SK-N-SH treated with all-trans-retinoic acid at 6 μM for 48 hours (cell line): ENCODE measurements around the gene DENND1A.
"Not testable (repeated sequence)": the region's sequence is repeated elsewhere in the genome, so short reads cannot be mapped to it uniquely, and the experiment has no call there.

Experiments
- ARNTL ChIP-seq: fragments of 450-650 bp; formaldehyde crosslinking; IDR thresholded peaks from 2 replicates; pipeline ENCODE4 v1.5.0; 2020; ENCODE audit warnings: low read depth, mild to moderate bottlenecking, moderate library complexity, borderline replicate concordance
- BACH2 ChIP-seq: fragments of 250-450 bp; sonication (Bioruptor Pico); IDR thresholded peaks from 2 replicates; pipeline ENCODE4 v1.9.0; 2021; ENCODE audit warnings: mild to moderate bottlenecking, borderline replicate concordance
- CSDC2 ChIP-seq: fragments of 250-450 bp; sonication (Bioruptor Pico); IDR thresholded peaks from 2 replicates; pipeline ENCODE4 v1.5.0; 2020; ENCODE audit warnings: mild to moderate bottlenecking, moderate library complexity
- ESRRG ChIP-seq: fragments of 250-450 bp; sonication (Bioruptor Pico); IDR thresholded peaks from 2 replicates; pipeline ENCODE4 v1.6.1; 2021; ENCODE audit warnings: mild to moderate bottlenecking
- TCF4 ChIP-seq: fragments of 250-450 bp; sonication (Bioruptor Pico); IDR thresholded peaks from 2 replicates; pipeline ENCODE4 v1.8.0; 2021; ENCODE audit warnings: mild to moderate bottlenecking, moderate library complexity, borderline replicate concordance
- TOX ChIP-seq: fragments of 250-450 bp; sonication (Bioruptor Pico); IDR thresholded peaks from 2 replicates; pipeline ENCODE4 v1.8.0; 2021; ENCODE audit warnings: mild to moderate bottlenecking, moderate library complexity, borderline replicate concordance
- ZC3H10 ChIP-seq: fragments of 250-450 bp; sonication (Bioruptor Pico); IDR thresholded peaks from 2 replicates; pipeline ENCODE4 v1.5.1; 2021; ENCODE audit warnings: mild to moderate bottlenecking, moderate library complexity
- ZFP30 ChIP-seq: fragments of 450-650 bp; formaldehyde crosslinking; IDR thresholded peaks from 2 replicates; pipeline ENCODE4 v1.5.0; 2022; ENCODE audit warnings: mild to moderate bottlenecking, moderate library complexity
- ZNF8 ChIP-seq: fragments of 450-650 bp; formaldehyde crosslinking; IDR thresholded peaks from 2 replicates; pipeline ENCODE4 v1.5.0; 2020; ENCODE audit warnings: mild to moderate bottlenecking, moderate library complexity
- TF ChIP-seq, protein P1 (sequence below): fragments of 250-450 bp; sonication (Bioruptor Pico); IDR thresholded peaks from 2 replicates; pipeline ENCODE4 v1.5.1; 2020; ENCODE audit warnings: low read depth, mild to moderate bottlenecking, moderate library complexity
- TF ChIP-seq, protein P2 (sequence below): fragments of 250-450 bp; sonication (Bioruptor Pico); IDR thresholded peaks from 2 replicates; pipeline ENCODE4 v1.8.0; 2021; ENCODE audit warnings: low read depth, mild to moderate bottlenecking, moderate library complexity, borderline replicate concordance
- TF ChIP-seq, protein P3 (sequence below): fragments of 250-450 bp; sonication (Bioruptor Pico); IDR thresholded peaks from 2 replicates; pipeline ENCODE4 v1.5.1; 2021; ENCODE audit warnings: mild to moderate bottlenecking, moderate library complexity

DNA sequence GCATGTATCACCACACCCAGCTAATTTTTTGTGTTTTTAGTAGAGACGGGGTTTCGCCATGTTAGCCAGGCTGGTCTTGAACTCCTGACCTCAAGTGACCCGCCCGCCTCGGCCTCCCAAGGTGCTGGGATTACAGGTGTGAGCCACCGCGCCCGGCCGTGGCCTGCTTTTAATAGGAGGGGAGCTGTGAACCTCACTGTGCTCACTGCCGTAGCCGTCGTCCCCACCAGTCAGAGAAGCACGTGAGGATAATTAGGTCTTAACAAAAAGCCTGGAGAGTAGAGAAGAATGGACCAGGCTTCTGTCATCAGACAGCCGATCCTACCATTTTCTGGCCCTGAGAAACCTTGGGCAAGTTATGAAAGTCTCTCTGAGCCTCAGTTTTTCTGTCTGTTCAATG lies 531.0 kb downstream of the DENND1A start:
- TF ChIP-seq ZFP30 (CRISPR knock-in tag); CSDC2 (CRISPR knock-in tag); TOX (CRISPR knock-in tag); TCF4; ZC3H10 (CRISPR knock-in tag); ZNF8; ARNTL (CRISPR knock-in tag); BACH2; ESRRG (CRISPR knock-in tag): not testable (repeated sequence)
- TF ChIP-seq, protein P1, sequence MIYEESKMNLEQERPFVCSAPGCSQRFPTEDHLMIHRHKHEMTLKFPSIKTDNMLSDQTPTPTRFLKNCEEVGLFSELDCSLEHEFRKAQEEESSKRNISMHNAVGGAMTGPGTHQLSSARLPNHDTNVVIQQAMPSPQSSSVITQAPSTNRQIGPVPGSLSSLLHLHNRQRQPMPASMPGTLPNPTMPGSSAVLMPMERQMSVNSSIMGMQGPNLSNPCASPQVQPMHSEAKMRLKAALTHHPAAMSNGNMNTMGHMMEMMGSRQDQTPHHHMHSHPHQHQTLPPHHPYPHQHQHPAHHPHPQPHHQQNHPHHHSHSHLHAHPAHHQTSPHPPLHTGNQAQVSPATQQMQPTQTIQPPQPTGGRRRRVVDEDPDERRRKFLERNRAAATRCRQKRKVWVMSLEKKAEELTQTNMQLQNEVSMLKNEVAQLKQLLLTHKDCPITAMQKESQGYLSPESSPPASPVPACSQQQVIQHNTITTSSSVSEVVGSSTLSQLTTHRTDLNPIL (CRISPR knock-in tag) = not testable (repeated sequence)
- TF ChIP-seq, protein P2, sequence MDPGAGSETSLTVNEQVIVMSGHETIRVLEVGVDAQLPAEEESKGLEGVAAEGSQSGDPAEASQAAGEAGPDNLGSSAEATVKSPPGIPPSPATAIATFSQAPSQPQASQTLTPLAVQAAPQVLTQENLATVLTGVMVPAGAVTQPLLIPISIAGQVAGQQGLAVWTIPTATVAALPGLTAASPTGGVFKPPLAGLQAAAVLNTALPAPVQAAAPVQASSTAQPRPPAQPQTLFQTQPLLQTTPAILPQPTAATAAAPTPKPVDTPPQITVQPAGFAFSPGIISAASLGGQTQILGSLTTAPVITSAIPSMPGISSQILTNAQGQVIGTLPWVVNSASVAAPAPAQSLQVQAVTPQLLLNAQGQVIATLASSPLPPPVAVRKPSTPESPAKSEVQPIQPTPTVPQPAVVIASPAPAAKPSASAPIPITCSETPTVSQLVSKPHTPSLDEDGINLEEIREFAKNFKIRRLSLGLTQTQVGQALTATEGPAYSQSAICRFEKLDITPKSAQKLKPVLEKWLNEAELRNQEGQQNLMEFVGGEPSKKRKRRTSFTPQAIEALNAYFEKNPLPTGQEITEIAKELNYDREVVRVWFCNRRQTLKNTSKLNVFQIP = not testable (repeated sequence)
- TF ChIP-seq, protein P3, sequence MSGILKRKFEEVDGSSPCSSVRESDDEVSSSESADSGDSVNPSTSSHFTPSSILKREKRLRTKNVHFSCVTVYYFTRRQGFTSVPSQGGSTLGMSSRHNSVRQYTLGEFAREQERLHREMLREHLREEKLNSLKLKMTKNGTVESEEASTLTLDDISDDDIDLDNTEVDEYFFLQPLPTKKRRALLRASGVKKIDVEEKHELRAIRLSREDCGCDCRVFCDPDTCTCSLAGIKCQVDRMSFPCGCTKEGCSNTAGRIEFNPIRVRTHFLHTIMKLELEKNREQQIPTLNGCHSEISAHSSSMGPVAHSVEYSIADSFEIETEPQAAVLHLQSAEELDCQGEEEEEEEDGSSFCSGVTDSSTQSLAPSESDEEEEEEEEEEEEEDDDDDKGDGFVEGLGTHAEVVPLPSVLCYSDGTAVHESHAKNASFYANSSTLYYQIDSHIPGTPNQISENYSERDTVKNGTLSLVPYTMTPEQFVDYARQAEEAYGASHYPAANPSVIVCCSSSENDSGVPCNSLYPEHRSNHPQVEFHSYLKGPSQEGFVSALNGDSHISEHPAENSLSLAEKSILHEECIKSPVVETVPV (CRISPR knock-in tag) = not testable (repeated sequence)
